H4 (cell line): Measurements from ENCODE around the gene HID1. TPM values are rescaled to one million over a fixed set of nuclear protein-coding genes. Genes with fewer than 3 reads are reported as not detected.
"Not testable (repeated sequence)": the region's sequence is repeated elsewhere in the genome, so short reads cannot be mapped to it uniquely, and the experiment has no call there.

ENCODE experiments used
- DNase-seq: peaks from one replicate; pipeline ENCODE4 v3.0.0-alpha.2; 2015; ENCODE audit warnings: low spot score
- total RNA-seq: library from RNA; depleted of rRNA; stranded (reverse); fragments of >200 nt; shearing (Covaris generic); gene quantifications from 2 replicates; pipeline ENCODE4 v1.2.3, GENCODE V29; 2014

HID1 gene
- total RNA-seq, 1 experiment from 2014 or later: 0.15 TPM

GRCh38 chr17:74970395-74970794 lies 2.2 kb downstream of the HID1 start:
- DNase-seq: no peak

- DNase-seq: not testable (repeated sequence)
Measured at GRCh38 chr17:74969501-74969900, 3.1 kb downstream of the HID1 start.

- DNase-seq: no peak
Measured at GRCh38 chr17:74968361-74968780, 4.2 kb downstream of the HID1 start.

DNA sequence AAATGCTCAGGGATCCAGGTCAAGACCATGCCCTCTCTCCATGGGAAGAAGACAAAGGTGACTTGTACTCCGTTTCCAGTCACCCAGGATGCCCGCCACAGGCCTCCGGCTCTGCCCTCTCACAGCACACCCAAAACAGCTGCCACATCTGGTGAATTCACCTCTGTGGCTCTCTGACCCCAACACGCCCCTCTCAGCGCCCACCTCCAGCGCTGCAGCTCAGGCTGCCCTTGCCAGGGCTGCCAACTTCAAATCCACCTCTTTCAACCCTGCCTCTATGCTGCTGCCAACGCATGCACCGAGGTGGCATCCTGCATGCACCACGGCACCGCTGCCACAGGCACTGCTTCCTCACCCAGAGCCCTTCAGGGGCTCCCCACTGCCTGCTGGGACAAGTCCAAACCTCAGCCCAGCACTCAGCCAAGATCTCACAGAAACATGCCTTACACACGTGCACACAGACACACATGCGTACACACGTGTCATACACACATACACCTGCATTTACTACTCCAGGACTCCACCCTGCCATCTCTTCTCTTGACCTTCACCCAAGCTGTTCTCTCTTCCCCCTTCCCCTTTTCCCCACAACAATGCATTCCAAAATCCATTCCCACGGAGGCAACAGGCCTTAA lies 7.5 kb downstream of the HID1 start:
- no peak for DNase-seq

DNA sequence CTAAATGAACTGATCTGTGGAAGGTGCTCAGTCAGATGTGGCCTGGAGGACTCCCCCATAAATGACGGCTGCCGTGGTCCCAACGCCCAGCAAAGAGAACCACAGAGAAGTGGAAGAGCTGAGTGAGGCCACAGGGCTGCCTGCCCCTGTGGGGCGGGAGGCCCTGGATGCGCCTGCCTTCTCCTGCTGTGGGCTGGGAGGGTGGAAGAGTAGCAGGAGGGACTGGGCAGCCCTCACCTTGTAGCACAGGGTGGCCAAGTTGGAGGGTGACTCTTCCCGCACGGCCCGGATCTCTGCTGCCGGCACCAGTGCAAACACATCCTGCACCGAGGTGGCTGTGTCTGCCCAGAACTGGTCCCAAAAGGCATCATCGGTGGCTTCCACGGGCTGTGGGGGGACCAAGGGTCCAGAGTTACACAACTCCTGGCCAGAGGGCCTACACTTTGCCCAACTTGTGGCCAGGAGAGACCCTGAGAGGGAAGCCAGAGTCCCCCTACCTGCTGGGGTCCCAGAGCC lies 8.3 kb downstream of the HID1 start:
- DNase-seq: no peak

- no peak for DNase-seq
Measured at GRCh38 chr17:74963656-74964055, 8.9 kb downstream of the HID1 start.

DNA sequence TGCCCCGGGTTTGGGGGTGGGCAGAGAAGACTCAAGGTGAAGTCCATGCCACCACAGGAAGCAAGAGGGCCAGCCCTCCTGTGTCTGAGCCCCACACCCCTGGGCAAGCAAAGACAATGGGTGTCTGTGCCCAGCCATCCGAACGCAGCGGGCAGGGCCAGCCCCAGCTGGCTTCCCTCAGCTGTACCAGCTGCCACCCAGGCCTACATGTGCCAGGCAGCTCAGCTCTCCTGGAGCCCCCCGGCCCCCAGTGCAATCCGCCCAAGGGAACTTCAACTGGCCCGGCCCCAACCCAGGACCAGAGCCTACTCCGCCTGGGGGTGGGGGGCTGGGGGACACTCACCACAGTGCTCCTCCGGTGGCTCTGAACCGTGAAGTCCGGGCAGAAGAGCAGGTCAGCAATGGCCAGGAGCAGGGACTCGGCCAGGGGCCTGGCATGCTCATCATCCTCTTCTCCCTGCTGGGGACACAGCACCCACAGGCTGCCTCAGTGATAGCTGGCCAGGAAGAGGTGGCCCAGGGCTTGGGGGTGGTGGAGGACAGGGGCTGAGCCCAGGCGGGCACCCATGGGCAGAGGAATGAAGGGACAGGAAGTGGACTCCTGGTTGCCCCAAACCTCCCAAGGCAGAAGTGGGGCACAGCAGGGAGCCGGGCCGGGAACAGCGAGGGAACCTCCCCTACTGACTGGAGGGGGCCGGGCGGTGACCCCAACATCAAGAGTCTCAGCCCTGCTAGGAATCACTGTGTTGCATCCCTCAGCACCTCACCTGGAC lies 9.8 kb downstream of the HID1 start:
- no peak for DNase-seq

DNA sequence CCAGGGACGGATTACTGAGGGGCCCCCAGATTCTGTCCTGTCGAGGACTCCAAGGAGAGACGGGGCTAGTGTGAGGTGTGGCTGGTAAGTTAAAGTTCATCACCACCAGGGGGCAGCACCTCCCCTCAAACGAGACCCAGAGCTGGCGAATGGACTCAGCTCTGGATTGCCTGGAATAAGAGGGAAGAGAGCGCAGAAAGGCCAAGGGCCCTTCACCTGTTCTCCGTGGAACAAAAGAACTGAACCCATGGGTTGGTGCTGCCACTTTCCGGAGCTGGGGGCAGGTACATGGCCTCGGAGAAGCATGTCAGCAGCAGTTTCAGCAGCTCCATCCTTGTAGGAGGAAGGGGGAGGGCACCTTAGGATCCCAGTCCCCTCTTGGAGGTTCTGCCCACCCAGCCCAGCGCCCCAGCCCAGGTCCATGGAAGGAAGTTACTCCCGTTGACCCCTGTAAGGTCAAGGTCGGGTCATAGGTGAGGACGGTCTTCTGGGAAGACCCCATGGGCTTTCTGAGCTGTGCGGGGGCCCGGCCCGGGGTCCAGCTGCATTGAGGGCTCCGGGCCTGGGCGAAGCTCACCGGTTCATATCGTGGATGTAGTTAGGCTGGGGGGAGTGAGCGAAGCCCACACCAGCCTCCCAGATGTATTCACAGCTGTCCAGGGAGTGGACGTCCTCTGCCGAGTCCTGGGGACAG lies 10.8 kb downstream of the HID1 start:
- DNase-seq: peak; percentile 87

GRCh38 chr17:74960570-74961342 lies 11.8 kb downstream of the HID1 start:
- peak; percentile 87 for DNase-seq

- DNase-seq: no peak
Measured at GRCh38 chr17:74959826-74960515, 12.6 kb downstream of the HID1 start.

DNA sequence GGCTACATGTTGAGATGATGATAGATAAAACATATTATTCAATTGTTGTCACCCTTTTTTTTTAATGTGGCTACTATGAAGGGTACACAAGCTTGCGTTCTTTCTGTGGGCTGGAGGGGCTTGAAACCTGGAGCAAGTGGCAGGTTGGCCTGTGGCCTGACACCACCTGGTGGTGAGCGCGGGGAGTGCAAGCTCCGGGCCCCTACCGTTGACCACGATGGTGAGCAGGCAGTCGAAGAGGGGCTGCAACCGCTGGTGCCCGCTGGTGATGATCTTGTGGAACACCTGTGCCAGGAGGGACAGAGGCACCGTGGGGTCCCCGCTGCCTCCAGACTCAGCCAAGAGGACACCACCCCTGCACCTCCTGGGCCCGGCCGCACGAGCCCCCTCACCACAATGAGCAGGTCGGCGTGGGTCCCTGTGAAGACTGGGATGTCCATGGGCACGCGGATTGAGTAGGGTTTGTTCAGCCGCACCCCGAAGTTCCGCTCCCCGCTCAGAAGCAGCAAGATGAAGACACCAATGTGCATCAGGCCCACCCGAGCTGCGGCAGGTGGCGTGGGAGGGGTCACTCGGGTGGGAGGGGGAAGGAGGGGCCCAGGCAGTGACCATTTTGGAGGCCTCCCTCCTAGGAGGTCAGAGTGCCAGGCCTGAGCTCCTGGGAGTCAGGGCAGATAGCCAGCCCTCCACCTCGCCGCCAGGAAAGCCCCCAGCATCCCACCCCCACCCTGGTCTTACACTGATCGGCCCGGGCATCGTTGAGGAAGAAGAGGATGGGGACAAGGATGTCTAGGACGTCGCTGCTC lies 14.4 kb downstream of the HID1 start:
- DNase-seq: peak; percentile 44

- no peak for DNase-seq
Measured at GRCh38 chr17:74956093-74956492, 16.5 kb downstream of the HID1 start.

GRCh38 chr17:74954665-74955421 lies 17.7 kb downstream of the HID1 start:
- no peak for DNase-seq

DNA sequence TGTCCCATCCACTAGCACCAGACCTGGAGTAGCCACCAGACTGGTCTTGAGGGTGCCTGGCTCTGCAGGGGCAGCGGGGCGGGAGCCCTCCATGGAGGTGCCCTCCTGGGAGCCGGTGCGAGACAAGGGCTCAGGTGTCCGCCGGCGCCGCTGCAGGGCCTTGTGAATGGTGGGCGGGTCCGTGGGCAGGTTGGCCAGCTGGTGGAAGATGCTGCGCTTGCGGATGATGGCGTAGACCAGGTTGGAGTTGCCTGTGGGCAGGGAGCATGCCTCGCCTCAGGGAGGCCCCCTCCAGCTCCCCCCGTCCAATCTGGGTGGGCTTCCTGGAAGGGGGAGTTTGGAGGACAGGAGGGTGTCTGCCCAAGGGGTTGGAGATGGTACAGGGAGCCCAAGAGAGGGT lies 18.4 kb downstream of the HID1 start:
- DNase-seq: no peak

- no peak for DNase-seq
Measured at GRCh38 chr17:74953134-74953687, 19.3 kb downstream of the HID1 start.

DNA sequence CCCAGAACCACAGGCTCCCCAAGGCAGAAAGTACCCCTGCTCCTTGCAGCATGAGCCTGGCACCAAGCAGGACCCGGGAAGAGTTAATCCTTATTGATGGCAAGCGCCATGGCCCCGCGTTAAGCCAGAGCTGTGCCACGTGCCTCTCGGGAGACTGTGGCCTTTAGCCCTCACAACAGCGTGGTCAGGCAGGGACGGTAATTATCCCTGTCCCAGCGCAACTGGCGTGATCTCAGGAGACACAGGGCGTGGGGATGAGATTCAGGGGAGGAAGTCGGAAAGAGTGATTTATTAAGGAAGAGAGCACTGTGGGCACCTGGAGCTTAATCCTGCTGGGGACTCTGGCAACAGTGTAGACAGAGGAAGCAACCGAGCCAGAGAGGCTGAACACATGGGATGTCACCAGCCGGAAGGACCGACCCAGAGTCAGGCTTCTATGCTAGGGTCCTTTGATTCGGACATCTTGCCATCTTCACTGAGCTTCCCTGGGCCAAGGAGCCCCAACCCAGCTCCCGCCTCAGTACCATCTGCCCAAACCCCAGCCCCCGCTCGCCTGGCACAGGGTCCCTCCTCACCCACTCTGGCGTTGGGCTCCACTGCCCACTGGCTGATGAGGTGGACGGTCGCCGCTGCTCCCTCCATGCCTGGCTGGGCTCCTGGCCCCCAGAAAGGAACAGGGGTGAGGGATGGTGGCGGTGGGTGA lies 20.0 kb downstream of the HID1 start:
- DNase-seq: no peak

DNA sequence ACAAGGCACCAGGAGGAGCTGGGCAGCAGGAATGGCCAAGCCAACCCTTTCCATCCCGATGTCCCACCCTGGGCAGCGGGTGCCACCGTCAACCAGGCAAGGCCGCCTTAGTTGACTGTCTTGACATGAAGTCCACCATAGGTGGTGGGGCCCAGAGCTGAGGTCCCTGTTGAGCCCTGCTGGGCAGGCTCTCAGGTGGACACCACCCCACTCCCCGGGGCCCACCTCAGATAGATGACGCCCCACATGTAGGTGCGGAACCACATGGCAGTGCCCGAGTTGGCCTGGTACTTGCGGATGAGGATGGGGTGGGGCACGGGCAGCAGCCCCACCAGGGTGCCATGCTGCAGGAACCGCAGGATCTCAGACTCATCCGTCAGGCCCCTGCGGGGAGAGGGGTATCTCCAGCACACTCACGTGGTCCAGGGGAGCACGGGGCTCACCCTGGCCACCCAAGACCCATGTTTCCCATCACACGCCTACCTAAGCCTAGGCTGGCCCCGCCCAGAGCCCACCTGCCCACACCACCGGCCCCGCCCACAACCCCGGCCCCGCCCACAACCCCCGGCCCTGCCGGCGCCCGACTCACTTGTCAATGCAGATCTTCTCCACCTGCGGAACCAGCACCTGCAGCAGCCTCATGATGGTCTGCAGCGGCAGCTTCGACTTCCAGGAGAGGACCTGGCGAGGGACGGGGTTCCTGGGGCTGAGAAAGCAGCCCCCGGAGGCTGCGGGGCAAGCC lies 20.7 kb downstream of the HID1 start:
- DNase-seq: no peak

- no peak for DNase-seq
Measured at GRCh38 chr17:74951065-74951464, 21.5 kb downstream of the HID1 start.
